T-cell (primary cell): Measurements from ENCODE around the gene GRAMD2B. TPM values are rescaled to one million over a fixed set of nuclear protein-coding genes. Genes with fewer than 3 reads are reported as not detected.
"Not testable (repeated sequence)": the region's sequence is repeated elsewhere in the genome, so short reads cannot be mapped to it uniquely, and the experiment has no call there.

Experiments
- ATAC-seq, 4 experiments: fragments of 200-7000 bp in 3 of 4; fragments of 150-1000 bp in 1 of 4; cut with Tn5 transposase; replicated peaks in 1 of 4; 1 replicate in 3 of 4; 2 replicates in 1 of 4; pipeline ENCODE4 v1.10.0; 2021; ENCODE audit warnings: moderate library complexity in 3 of 4, mild to moderate bottlenecking in 2 of 4, moderate number of reproducible peaks in 1 of 4
- CTCF ChIA-PET, 2 donors: fragments of 300-600 bp; sonication (Branson Sonifier 250); formaldehyde crosslinking; loops; one replicate each; lab custom pipeline; 2022; ENCODE audit warnings: antibody characterized with exemption in 2 of 2; lab: Charles Lee
- POLR2A ChIA-PET, 2 donors: fragments of 300-600 bp; sonication (Branson Sonifier 250); formaldehyde crosslinking; loops; one replicate each; lab custom pipeline; 2022; ENCODE audit warnings: antibody characterized with exemption in 2 of 2; lab: Charles Lee
- DNase-seq, 35 experiments: peaks; one replicate each; pipeline versions ENCODE4 v3.0.0 to v3.0.0-alpha.2; 2013 to 2023
- H3K27ac ChIP-seq: one replicate; pipeline ENCODE4 v1.5.1; 2013; ENCODE audit warnings: low read length
- H3K27me3 ChIP-seq, 2 experiments: replicated peaks in 1 of 2; 1 replicate in 1 of 2; 2 replicates in 1 of 2; pipeline versions ENCODE4 v1.6.1 to v1.7.0; 2013; ENCODE audit warnings: low read length in 1 of 2, mixed read lengths in 1 of 2; ENCODE audit not compliant: control insufficient read depth in 2 of 2, insufficient read depth in 2 of 2; ENCODE audit errors: extremely low read depth in 1 of 2
- H3K36me3 ChIP-seq, 2 donors: 1 replicate in 1 of 2; 2 replicates in 1 of 2; pipeline versions ENCODE4 v1.6.1 to v1.7.0; 2013; ENCODE audit warnings: low read length in 1 of 2; ENCODE audit not compliant: control insufficient read depth in 2 of 2, insufficient read depth in 1 of 2; ENCODE audit errors: extremely low read depth in 1 of 2
- H3K4me1 ChIP-seq, 2 experiments: 1 replicate in 1 of 2; 2 replicates in 1 of 2; pipeline versions ENCODE4 v1.6.1 to v1.7.0; 2013; ENCODE audit warnings: low read length in 2 of 2, mixed read lengths in 1 of 2; ENCODE audit not compliant: insufficient read depth in 2 of 2, control insufficient read depth in 1 of 2; ENCODE audit errors: extremely low read depth in 1 of 2
- H3K4me3 ChIP-seq, 2 donors: 1 replicate in 1 of 2; 2 replicates in 1 of 2; pipeline versions ENCODE4 v1.5.1 to v1.7.0; 2013; ENCODE audit warnings: mild to moderate bottlenecking in 2 of 2, low read length in 1 of 2, moderate library complexity in 1 of 2; ENCODE audit not compliant: control insufficient read depth in 1 of 2; ENCODE audit errors: extremely low read depth in 1 of 2
- H3K9me3 ChIP-seq: 2 replicates; pipeline ENCODE4 v1.7.0; 2013
- H3K27ac Mint-ChIP-seq, 2 donors: one replicate each; pipeline ENCODE4 v1.8.0; 2020 to 2021; ENCODE audit warnings: mild to moderate bottlenecking in 2 of 2, mixed read lengths in 2 of 2
- H3K27me3 Mint-ChIP-seq, 2 donors: one replicate each; pipeline ENCODE4 v1.8.0; 2021 to 2022; ENCODE audit warnings: mixed read lengths in 2 of 2
- H3K36me3 Mint-ChIP-seq: one replicate; pipeline ENCODE4 v1.8.0; 2021; ENCODE audit warnings: mixed read lengths
- H3K4me1 Mint-ChIP-seq, 3 donors: one replicate each; pipeline ENCODE4 v1.8.0; 2020 to 2022; ENCODE audit warnings: mixed read lengths in 3 of 3, mild to moderate bottlenecking in 1 of 3
- H3K4me3 Mint-ChIP-seq, 3 donors: one replicate each; pipeline ENCODE4 v1.8.0; 2020 to 2022; ENCODE audit warnings: mild to moderate bottlenecking in 3 of 3, mixed read lengths in 3 of 3, moderate library complexity in 3 of 3
- H3K9me3 Mint-ChIP-seq, 3 donors: one replicate each; pipeline ENCODE4 v1.8.0; 2020 to 2022; ENCODE audit warnings: mixed read lengths in 3 of 3
- WGBS: methylation state at CpG from one replicate; pipeline ENCODE4 v1.1.5; 2013; ENCODE audit warnings: missing lambda C conversion rate; ENCODE audit not compliant: insufficient coverage; 5-methylcytosine and 5-hydroxymethylcytosine counted together
- total RNA-seq, 35 experiments: library from RNA in 6 of 35; stranded (reverse) in 6 of 35; fragments of 120-200 nt in 1 of 35; gene quantifications; one replicate each; pipeline versions ENCODE4 v1.2.1 to v1.2.4 and lab custom pipeline; 2013 to 2026

Gene GRAMD2B
- total RNA-seq, 5 donors from 2014 or later (not counting 1 experiment from before 2014, with no cell fraction given), result 5.7 to 14.1 (median 6.0) TPM

- H3K9me3 Mint-ChIP-seq, result peaks cover 3 to 12% (median 9%) of the 10 kb centered on the region in 3 donors
- no peaks in the 10 kb centered on the region for H3K4me1 ChIP-seq
- ChIA-PET CTCF (no interaction called here), POLR2A (no interaction called here)
- peaks cover 0 to under 1% of the 10 kb centered on the region in 2 donors for H3K27me3 Mint-ChIP-seq
- no peaks in the 10 kb centered on the region for H3K36me3 Mint-ChIP-seq
- no peaks in the 10 kb centered on the region for H3K9me3 ChIP-seq
- H3K4me1 Mint-ChIP-seq, result no peaks in the 10 kb centered on the region
- no peaks in the 10 kb centered on the region for H3K36me3 ChIP-seq
- no peaks in the 10 kb centered on the region for H3K27me3 ChIP-seq
- H3K4me3 Mint-ChIP-seq, result no peak overlapping the region
- no peak for DNase-seq
- no peak overlapping the region for H3K27ac ChIP-seq
- H3K27ac Mint-ChIP-seq, result no peak overlapping the region
- H3K4me3 ChIP-seq, result no peak overlapping the region
- no peak for ATAC-seq
- 93% methylated on average over 4 of the region's 7 CpGs for WGBS
Observed at GRCh38 chr5:126394211-126394788, 28.9 kb upstream of the GRAMD2B start.

GRCh38 chr5:126395198-126395597 lies 28.0 kb upstream of the GRAMD2B start:
- ATAC-seq, result no peak
- H3K27ac Mint-ChIP-seq, result no peak overlapping the region

GRCh38 chr5:126395605-126396004 lies 27.6 kb upstream of the GRAMD2B start:
- no peaks in the 10 kb centered on the region for H3K4me1 ChIP-seq
- CTCF ChIA-PET, result no interaction called here
- POLR2A ChIA-PET, result no interaction called here
- no peak for ATAC-seq
- no peak overlapping the region for H3K4me3 Mint-ChIP-seq
- no peaks in the 10 kb centered on the region for H3K9me3 ChIP-seq
- peaks cover 0 to 4% of the 10 kb centered on the region in 2 donors for H3K27me3 Mint-ChIP-seq
- no CpG with 5 or more reads among the region's 4 CpGs for WGBS
- no peaks in the 10 kb centered on the region for H3K4me1 Mint-ChIP-seq
- H3K4me3 ChIP-seq, result no peak overlapping the region
- peaks cover 9 to 23% (median 19%) of the 10 kb centered on the region in 3 donors for H3K9me3 Mint-ChIP-seq
- no peaks in the 10 kb centered on the region for H3K36me3 ChIP-seq
- no peak overlapping the region for H3K27ac Mint-ChIP-seq
- DNase-seq, result no peak
- no peaks in the 10 kb centered on the region for H3K27me3 ChIP-seq
- H3K36me3 Mint-ChIP-seq, result no peaks in the 10 kb centered on the region
- H3K27ac ChIP-seq, result no peak overlapping the region

More at GRCh38 chr5:126395198-126395597, 28.0 kb upstream of the GRAMD2B start:
- no peaks in the 10 kb centered on the region for H3K4me1 ChIP-seq
- CTCF ChIA-PET, result no interaction called here
- no peaks in the 10 kb centered on the region for H3K36me3 ChIP-seq
- peaks cover 8 to 20% (median 17%) of the 10 kb centered on the region in 3 donors for H3K9me3 Mint-ChIP-seq
- H3K36me3 Mint-ChIP-seq, result no peaks in the 10 kb centered on the region
- no peaks in the 10 kb centered on the region for H3K27me3 ChIP-seq
- H3K9me3 ChIP-seq, result no peaks in the 10 kb centered on the region
- no peak overlapping the region for H3K4me3 ChIP-seq
- POLR2A ChIA-PET, result no interaction called here
- H3K4me3 Mint-ChIP-seq, result no peak overlapping the region
- DNase-seq, result no peak
- no peaks in the 10 kb centered on the region for H3K4me1 Mint-ChIP-seq
- H3K27ac ChIP-seq, result no peak overlapping the region
- peaks cover 0 to 4% of the 10 kb centered on the region in 2 donors for H3K27me3 Mint-ChIP-seq
- WGBS, result no CpG with 5 or more reads among the region's 2 CpGs

- H3K4me3 Mint-ChIP-seq, H3K9me3 ChIP-seq, DNase-seq, H3K4me1 Mint-ChIP-seq, POLR2A ChIA-PET, CTCF ChIA-PET, H3K36me3 ChIP-seq, H3K4me1 ChIP-seq, H3K27ac Mint-ChIP-seq, ATAC-seq, H3K27ac ChIP-seq, H3K27me3 Mint-ChIP-seq, H3K36me3 Mint-ChIP-seq, H3K4me3 ChIP-seq, H3K27me3 ChIP-seq: not testable (repeated sequence)
- peaks cover 14 to 30% (median 18%) of the 10 kb centered on the region in 3 donors for H3K9me3 Mint-ChIP-seq
- no CpG with 5 or more reads among the region's 1 CpG for WGBS
Observed at GRCh38 chr5:126396721-126397120, 26.5 kb upstream of the GRAMD2B start.

GRCh38 chr5:126398791-126399190 lies 24.4 kb upstream of the GRAMD2B start:
- no peak overlapping the region for H3K27ac Mint-ChIP-seq
- H3K9me3 Mint-ChIP-seq, result peaks cover 14 to 35% (median 18%) of the 10 kb centered on the region in 3 donors
- Histone ChIP-seq H3K27ac (no peak overlapping the region), H3K36me3 (no peaks in the 10 kb centered on the region), H3K27me3 (no peaks in the 10 kb centered on the region), H3K9me3 (no peaks in the 10 kb centered on the region), H3K4me3 (no peak overlapping the region), H3K4me1 (no peaks in the 10 kb centered on the region)
- ChIA-PET POLR2A (no interaction called here), CTCF (no interaction called here)
- no peaks in the 10 kb centered on the region for H3K4me1 Mint-ChIP-seq
- ATAC-seq (no peak), DNase-seq (no peak)
- H3K27me3 Mint-ChIP-seq, result peaks cover 0 to 4% of the 10 kb centered on the region in 2 donors
- no peak overlapping the region for H3K4me3 Mint-ChIP-seq
- H3K36me3 Mint-ChIP-seq, result no peaks in the 10 kb centered on the region

- H3K27ac ChIP-seq, result no peak overlapping the region
- DNase-seq, result no peak
- H3K4me3 Mint-ChIP-seq, result no peak overlapping the region
- no peaks in the 10 kb centered on the region for H3K9me3 ChIP-seq
- no peaks in the 10 kb centered on the region for H3K36me3 Mint-ChIP-seq
- no peaks in the 10 kb centered on the region for H3K36me3 ChIP-seq
- no peak overlapping the region for H3K27ac Mint-ChIP-seq
- no peaks in the 10 kb centered on the region for H3K4me1 Mint-ChIP-seq
- H3K9me3 Mint-ChIP-seq, result peaks cover 14 to 35% (median 18%) of the 10 kb centered on the region in 3 donors
- no peaks in the 10 kb centered on the region for H3K4me1 ChIP-seq
- whole genome bisulfite sequencing, result no CpG with 5 or more reads among the region's 3 CpGs
- ChIA-PET POLR2A (no interaction called here), CTCF (no interaction called here)
- peaks cover 0 to 4% of the 10 kb centered on the region in 2 donors for H3K27me3 Mint-ChIP-seq
- no peaks in the 10 kb centered on the region for H3K27me3 ChIP-seq
- ATAC-seq, result no peak
- no peak overlapping the region for H3K4me3 ChIP-seq
Observed at GRCh38 chr5:126400621-126401251, 22.5 kb upstream of the GRAMD2B start.
